Duodenal mucosa (tissue), 2 donors: ENCODE measurements around the gene COBL.

Experiments
- H3K27ac ChIP-seq: one replicate; pipeline ENCODE4 v1.7.0; 2013; ENCODE audit warnings: low read depth, low read length
- H3K27me3 ChIP-seq, 2 donors: one replicate each; pipeline ENCODE4 v1.7.0; 2013; ENCODE audit warnings: low read length in 2 of 2, control low read depth in 1 of 2; ENCODE audit not compliant: insufficient read depth in 2 of 2, control insufficient read depth in 1 of 2
- H3K36me3 ChIP-seq, 2 donors: one replicate each; pipeline ENCODE4 v1.7.0; 2013; ENCODE audit warnings: low read length in 2 of 2, control low read depth in 1 of 2; ENCODE audit not compliant: insufficient read depth in 2 of 2, control insufficient read depth in 1 of 2
- H3K4me1 ChIP-seq, 2 donors: one replicate each; pipeline ENCODE4 v1.7.0; 2013; ENCODE audit warnings: low read length in 2 of 2, control low read depth in 1 of 2; ENCODE audit not compliant: insufficient read depth in 2 of 2, control insufficient read depth in 1 of 2
- H3K4me3 ChIP-seq, 2 donors: one replicate each; pipeline ENCODE4 v1.7.0; 2013; ENCODE audit warnings: low read length in 2 of 2, low read depth in 1 of 2
- H3K9ac ChIP-seq, 2 donors: one replicate each; pipeline ENCODE4 v1.7.0; 2013; ENCODE audit warnings: low read length in 2 of 2, low read depth in 1 of 2
- H3K9me3 ChIP-seq, 2 donors: one replicate each; pipeline ENCODE4 v1.7.0; 2013; ENCODE audit warnings: low read length in 2 of 2, control low read depth in 1 of 2; ENCODE audit not compliant: control insufficient read depth in 1 of 2

Gene COBL

GRCh38 chr7:51072281-51072680 lies 244.3 kb downstream of the COBL start:
- no peak overlapping the region for H3K27ac ChIP-seq
- no peaks in the 10 kb centered on the region for H3K36me3 ChIP-seq
- no peaks in the 10 kb centered on the region for H3K27me3 ChIP-seq
- H3K4me1 ChIP-seq, result peaks cover 4 to 9% of the 10 kb centered on the region in 2 donors
- H3K9ac ChIP-seq, result no peak overlapping the region
- no peak overlapping the region for H3K4me3 ChIP-seq
- H3K9me3 ChIP-seq, result no peaks in the 10 kb centered on the region

GRCh38 chr7:51071427-51071826 lies 245.2 kb downstream of the COBL start:
- Histone ChIP-seq H3K36me3 (no peaks in the 10 kb centered on the region), H3K9ac (no peak overlapping the region), H3K4me3 (no peak overlapping the region), H3K9me3 (no peaks in the 10 kb centered on the region), H3K27me3 (no peaks in the 10 kb centered on the region), H3K27ac (no peak overlapping the region), H3K4me1 (peaks cover 9 to 18% of the 10 kb centered on the region in 2 donors)

- H3K4me3 ChIP-seq, result no peak overlapping the region
- H3K27ac ChIP-seq, result no peak overlapping the region
These were observed 246.5 kb downstream of the COBL start for GRCh38 chr7:51070151-51070550.

GRCh38 chr7:51069411-51070083 lies 247.1 kb downstream of the COBL start:
- Histone ChIP-seq H3K9ac (no peak overlapping the region), H3K4me3 (no peak overlapping the region), H3K9me3 (no peaks in the 10 kb centered on the region), H3K27ac (no peak overlapping the region), H3K27me3 (no peaks in the 10 kb centered on the region), H3K4me1 (peaks cover 14 to 30% of the 10 kb centered on the region in 2 donors), H3K36me3 (no peaks in the 10 kb centered on the region)

More at GRCh38 chr7:51070151-51070550, 246.5 kb downstream of the COBL start:
- Histone ChIP-seq H3K36me3 (no peaks in the 10 kb centered on the region), H3K9ac (no peak overlapping the region), H3K27me3 (no peaks in the 10 kb centered on the region), H3K9me3 (no peaks in the 10 kb centered on the region), H3K4me1 (peaks cover 14 to 30% of the 10 kb centered on the region in 2 donors)

- H3K9ac ChIP-seq, result no peak overlapping the region
- H3K27me3 ChIP-seq, result no peaks in the 10 kb centered on the region
- no peaks in the 10 kb centered on the region for H3K36me3 ChIP-seq
- peaks cover 14 to 30% of the 10 kb centered on the region in 2 donors for H3K4me1 ChIP-seq
- no peaks in the 10 kb centered on the region for H3K9me3 ChIP-seq
- H3K4me3 ChIP-seq, result no peak overlapping the region
- H3K27ac ChIP-seq, result no peak overlapping the region
These were observed 248.2 kb downstream of the COBL start for GRCh38 chr7:51068401-51068800.

GRCh38 chr7:51067757-51068156 lies 248.9 kb downstream of the COBL start:
- H3K27me3 ChIP-seq, result no peaks in the 10 kb centered on the region
- H3K9me3 ChIP-seq, result no peaks in the 10 kb centered on the region
- H3K4me3 ChIP-seq, result no peak overlapping the region
- no peak overlapping the region for H3K9ac ChIP-seq
- H3K4me1 ChIP-seq, result peaks cover 14 to 30% of the 10 kb centered on the region in 2 donors
- no peaks in the 10 kb centered on the region for H3K36me3 ChIP-seq
- no peak overlapping the region for H3K27ac ChIP-seq

GRCh38 chr7:51067258-51067657 lies 249.4 kb downstream of the COBL start:
- peaks cover 14 to 30% of the 10 kb centered on the region in 2 donors for H3K4me1 ChIP-seq
- no peak overlapping the region for H3K4me3 ChIP-seq
- H3K27ac ChIP-seq, result no peak overlapping the region

GRCh38 chr7:51066405-51066882 lies 250.2 kb downstream of the COBL start:
- Histone ChIP-seq H3K27ac (peak overlapping the region; percentile 15), H3K4me1 (peaks cover 14 to 30% of the 10 kb centered on the region in 2 donors), H3K9me3 (no peaks in the 10 kb centered on the region), H3K27me3 (no peaks in the 10 kb centered on the region), H3K4me3 (peak overlapping the region; percentile 4 to 30), H3K36me3 (peaks cover 0 to 1% of the 10 kb centered on the region in 2 donors), H3K9ac (no peak overlapping the region)

More at GRCh38 chr7:51067258-51067657, 249.4 kb downstream of the COBL start:
- no peaks in the 10 kb centered on the region for H3K9me3 ChIP-seq
- no peak overlapping the region for H3K9ac ChIP-seq
- no peaks in the 10 kb centered on the region for H3K27me3 ChIP-seq
- no peaks in the 10 kb centered on the region for H3K36me3 ChIP-seq

- Histone ChIP-seq H3K36me3 (peaks cover 0 to 4% of the 10 kb centered on the region in 2 donors), H3K27ac (no peak overlapping the region), H3K4me1 (peaks cover 14 to 30% of the 10 kb centered on the region in 2 donors), H3K4me3 (peak overlapping the region in 1 of 2 donors; percentile 30), H3K27me3 (no peaks in the 10 kb centered on the region), H3K9me3 (no peaks in the 10 kb centered on the region), H3K9ac (no peak overlapping the region)
These were observed 250.8 kb downstream of the COBL start for GRCh38 chr7:51065766-51066165.

- peaks cover 14 to 30% of the 10 kb centered on the region in 2 donors for H3K4me1 ChIP-seq
- peaks cover 0 to 4% of the 10 kb centered on the region in 2 donors for H3K36me3 ChIP-seq
- H3K9ac ChIP-seq, result no peak overlapping the region
- H3K4me3 ChIP-seq, result no peak overlapping the region
- no peaks in the 10 kb centered on the region for H3K27me3 ChIP-seq
- H3K9me3 ChIP-seq, result no peaks in the 10 kb centered on the region
- no peak overlapping the region for H3K27ac ChIP-seq
These were observed 251.9 kb downstream of the COBL start for GRCh38 chr7:51064688-51065087.
